ENCODE results near the gene ERI3. TPM values are rescaled to one million over a fixed set of nuclear protein-coding genes. Genes with fewer than 3 reads are reported as not detected.

The ERI3 gene
- total and polyA plus RNA-seq, 2 donors (not counting 3 experiments of a cell fraction or from before 2014, with no cell fraction given) = 45.3 to 94.0 TPM

GRCh38 chr1:44239961-44240371, 115.1 kb downstream of the ERI3 start:
- POLR2A ChIA-PET = no interaction called here
- H3K27ac ChIP-seq (ENCODE audit: insufficient read depth, low read depth, low read length) = no peak overlapping the region
- H3K9ac ChIP-seq (replicated peaks; ENCODE audit: extremely low read depth, insufficient read depth, low read length) = no peak overlapping the region
- TF ChIP-seq MAX (IDR thresholded peaks at IDR 0.05; ENCODE audit: insufficient read depth, insufficient read length) (no peak), FOS (IDR thresholded peaks at IDR 0.05; ENCODE audit: borderline replicate concordance, insufficient read depth, low read length) (no peak), MYC (IDR thresholded peaks at IDR 0.05; ENCODE audit: low read depth, low read length) (no peak), EZH2 (IDR thresholded peaks at IDR 0.05; ENCODE audit: borderline replicate concordance, low read depth, low read length, severe bottlenecking) (no peak), POLR2AphosphoS5 (IDR thresholded peaks at IDR 0.05; ENCODE audit: insufficient read depth, low read depth, low read length) (no peak), JUN (IDR thresholded peaks at IDR 0.05; ENCODE audit: borderline replicate concordance, insufficient read depth, insufficient read length, low read depth) (no peak)
- TF ChIP-seq, protein P1, sequence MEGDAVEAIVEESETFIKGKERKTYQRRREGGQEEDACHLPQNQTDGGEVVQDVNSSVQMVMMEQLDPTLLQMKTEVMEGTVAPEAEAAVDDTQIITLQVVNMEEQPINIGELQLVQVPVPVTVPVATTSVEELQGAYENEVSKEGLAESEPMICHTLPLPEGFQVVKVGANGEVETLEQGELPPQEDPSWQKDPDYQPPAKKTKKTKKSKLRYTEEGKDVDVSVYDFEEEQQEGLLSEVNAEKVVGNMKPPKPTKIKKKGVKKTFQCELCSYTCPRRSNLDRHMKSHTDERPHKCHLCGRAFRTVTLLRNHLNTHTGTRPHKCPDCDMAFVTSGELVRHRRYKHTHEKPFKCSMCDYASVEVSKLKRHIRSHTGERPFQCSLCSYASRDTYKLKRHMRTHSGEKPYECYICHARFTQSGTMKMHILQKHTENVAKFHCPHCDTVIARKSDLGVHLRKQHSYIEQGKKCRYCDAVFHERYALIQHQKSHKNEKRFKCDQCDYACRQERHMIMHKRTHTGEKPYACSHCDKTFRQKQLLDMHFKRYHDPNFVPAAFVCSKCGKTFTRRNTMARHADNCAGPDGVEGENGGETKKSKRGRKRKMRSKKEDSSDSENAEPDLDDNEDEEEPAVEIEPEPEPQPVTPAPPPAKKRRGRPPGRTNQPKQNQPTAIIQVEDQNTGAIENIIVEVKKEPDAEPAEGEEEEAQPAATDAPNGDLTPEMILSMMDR (IDR thresholded peaks at IDR 0.05; ENCODE audit: extremely low read depth in 1 of 2, insufficient read depth in 1 of 2, low read depth in 1 of 2, low read length in 2 of 2) = no peak
- CTCF ChIA-PET = interaction anchor here (4.3 kb wide), 1 partner anchor 22 kb away, joined by 39 read pairs; no protein-coding TSS in a partner anchor
- intact Hi-C loops (cut with micrococcal nuclease) (loop anchor here (2.0 kb wide), 1 partner anchor 23 kb away; no protein-coding TSS in a partner anchor), dilution Hi-C loops (cut with MboI; ENCODE audit: extremely low pct_ligation_motif_present, low sequenced_read_pairs) (no loop called here)
- H3K79me2 ChIP-seq (ENCODE audit: control insufficient read depth, insufficient read depth, low read length) = no peaks in the 10 kb centered on the region
- no peak for DNase-seq (ENCODE audit: low read depth, low spot score)
- no peak for FAIRE-seq
- no peaks in the 10 kb centered on the region for H3K9me3 ChIP-seq (replicated peaks; ENCODE audit: control insufficient read depth, insufficient read depth, low read length)
- peaks cover 11% of the 10 kb centered on the region for H3K4me1 ChIP-seq (ENCODE audit: control insufficient read depth, extremely low read depth, insufficient read depth, low read length)
- BruUV-seq (replicated peaks) = no TSS peak
- H3K4me2 ChIP-seq (ENCODE audit: insufficient read depth, low read length) = no peak overlapping the region
- H3K27me3 ChIP-seq (ENCODE audit: control insufficient read depth in 2 of 2, insufficient read depth in 2 of 2, low read length in 2 of 2) = no peaks in the 10 kb centered on the region
- no peak overlapping the region for H2AFZ ChIP-seq (ENCODE audit: low read depth, low read length)
- no peaks in the 10 kb centered on the region for H4K20me1 ChIP-seq (replicated peaks; ENCODE audit: control insufficient read depth, extremely low read depth, insufficient read depth, low read length)
- H3K9me1 ChIP-seq (replicated peaks; ENCODE audit: control insufficient read depth, extremely low read depth, insufficient read depth, low read length) = no peaks in the 10 kb centered on the region
- no peak overlapping the region for H3K4me3 ChIP-seq (replicated peaks in 1 of 3; ENCODE audit: insufficient read depth in 1 of 3, low read depth in 1 of 3, low read length in 3 of 3)
- peaks cover 0 to 2% of the 10 kb centered on the region in 2 experiments for H3K36me3 ChIP-seq (ENCODE audit: control insufficient read depth in 2 of 2, extremely low read depth in 1 of 2, insufficient read depth in 2 of 2, low read length in 2 of 2)

Data from endothelial cell of umbilical vein (primary cell).